ENCODE measurements around the gene GRM7.

The GRM7 gene

GRCh38 chr3:6860954-6861624 lies at the start of gene GRM7:
TSS of gene GRM7 (plus strand) at chr3:6861115.
- Histone ChIP-seq H3K27ac (no peak within 1 kb of the TSS), H3K4me3 (peak within 1 kb of the TSS; percentile 69)
- DNase-seq (ENCODE audit: low spot score) = no peak
- no peak for TF ChIP-seq CTCF (IDR thresholded peaks at IDR 0.05)

DNA sequence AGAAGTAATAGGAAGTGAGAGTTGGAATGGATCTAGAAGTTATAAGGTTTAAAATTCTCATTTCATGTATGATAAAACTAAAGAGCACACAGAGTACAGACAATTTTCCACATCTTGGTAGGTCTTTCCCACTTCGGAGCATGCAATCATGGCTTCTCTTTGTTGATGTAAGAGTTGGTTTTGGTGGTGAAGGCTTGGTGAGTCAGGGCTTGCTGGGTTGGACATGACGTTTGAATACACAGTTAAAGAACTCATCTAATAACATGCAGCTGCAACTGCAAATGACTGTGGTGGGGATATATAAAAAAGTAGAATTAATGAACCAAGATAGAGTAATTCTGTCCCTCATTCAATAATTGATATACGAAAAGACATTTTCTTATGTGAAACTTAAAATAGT lies 39.5 kb upstream of the GRM7 start:
- H3K27ac ChIP-seq = no peak overlapping the region
- DNase-seq (ENCODE audit: low spot score) = no peak
- TF ChIP-seq CTCF (IDR thresholded peaks at IDR 0.05) = no peak
- H3K4me3 ChIP-seq = no peak overlapping the region

GRCh38 chr3:6825524-6825923 lies 35.4 kb upstream of the GRM7 start:
- DNase-seq (ENCODE audit: low spot score) = no peak
- H3K4me3 ChIP-seq = no peak overlapping the region
- TF ChIP-seq CTCF (IDR thresholded peaks at IDR 0.05) = no peak
- H3K27ac ChIP-seq = no peak overlapping the region

GRCh38 chr3:6827453-6827852 lies 33.5 kb upstream of the GRM7 start:
- no peak for DNase-seq (ENCODE audit: low spot score)
- no peak overlapping the region for H3K4me3 ChIP-seq
- no peak for TF ChIP-seq CTCF (IDR thresholded peaks at IDR 0.05)
- no peak overlapping the region for H3K27ac ChIP-seq

DNA sequence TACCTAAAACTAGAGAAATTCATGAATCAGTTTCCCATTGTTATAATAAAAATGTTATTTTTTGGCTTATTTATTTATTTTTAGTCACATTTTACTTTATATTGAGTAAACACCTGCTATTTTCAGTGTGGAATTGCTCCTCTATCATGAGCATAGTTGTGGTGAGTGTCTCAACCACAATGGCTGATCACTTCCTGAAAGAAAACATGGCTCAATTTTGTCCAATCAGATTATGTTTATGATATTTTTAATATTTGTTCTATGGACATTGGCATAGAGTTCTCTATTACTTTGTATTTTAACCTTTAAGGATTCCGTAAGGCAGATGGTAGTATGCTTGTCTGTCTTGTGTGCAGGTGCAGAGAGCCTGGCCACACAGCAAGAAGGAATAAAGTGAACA lies 16.2 kb upstream of the GRM7 start:
- TF ChIP-seq CTCF (IDR thresholded peaks at IDR 0.05) = no peak
- Histone ChIP-seq H3K27ac (no peak overlapping the region), H3K4me3 (no peak overlapping the region)
- DNase-seq (ENCODE audit: low spot score) = no peak

GRCh38 chr3:6854184-6854583 lies 6.7 kb upstream of the GRM7 start:
- Histone ChIP-seq H3K27ac (no peak overlapping the region), H3K4me3 (no peak overlapping the region)
- TF ChIP-seq CTCF (IDR thresholded peaks at IDR 0.05) = no peak
- DNase-seq (ENCODE audit: low spot score) = no peak

DNA sequence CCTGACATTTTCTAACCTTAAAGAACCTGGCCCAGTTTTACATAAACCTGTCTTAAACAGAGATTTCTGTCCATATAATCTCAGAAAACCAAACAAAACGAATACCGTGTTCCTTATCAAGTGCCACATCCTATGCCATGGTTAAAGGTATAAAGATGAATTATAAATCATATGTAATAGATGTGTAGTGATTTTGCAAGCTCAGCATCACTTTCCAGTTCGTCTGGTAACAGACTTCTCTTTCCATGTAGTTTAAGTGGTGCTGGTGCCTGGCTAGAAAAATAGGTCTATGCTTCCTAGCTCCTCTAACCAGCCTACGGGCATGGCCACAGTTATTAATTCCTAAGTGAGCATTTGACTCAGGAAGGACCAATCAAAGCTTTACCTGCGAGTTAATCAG lies 3.4 kb upstream of the GRM7 start:
- TF ChIP-seq CTCF (IDR thresholded peaks at IDR 0.05) = no peak
- no peak overlapping the region for H3K27ac ChIP-seq
- DNase-seq (ENCODE audit: low spot score) = no peak
- no peak overlapping the region for H3K4me3 ChIP-seq
